Vagina (tissue), 2 donors: Measurements from ENCODE around the gene NXPH3. TPM values are rescaled to one million over a fixed set of nuclear protein-coding genes. Genes with fewer than 3 reads are reported as not detected.
"Not testable (repeated sequence)": the region's sequence is repeated elsewhere in the genome, so short reads cannot be mapped to it uniquely, and the experiment has no call there.

Source experiments
- DNase-seq, 2 donors: peaks; one replicate each; pipeline ENCODE4 v3.0.0-alpha.2; 2017; ENCODE audit errors: extremely low spot score in 2 of 2
- H3K27ac ChIP-seq: fragments of 200-600 bp; sonication (generic); one replicate; pipeline ENCODE4 v1.5.1; 2019
- H3K27me3 ChIP-seq: fragments of 200-600 bp; sonication (generic); one replicate; pipeline ENCODE4 v1.5.1; 2019
- H3K36me3 ChIP-seq, 2 donors: fragments of 200-600 bp; sonication (generic); one replicate each; pipeline ENCODE4 v1.5.1; 2017 to 2019
- H3K4me1 ChIP-seq: fragments of 200-600 bp; sonication (generic); one replicate; pipeline ENCODE4 v1.5.1; 2019
- H3K4me3 ChIP-seq, 2 donors: fragments of 200-600 bp; sonication (generic); 1 replicate in 1 of 2; 2 replicates in 1 of 2; pipeline ENCODE4 v1.5.1; 2016 to 2019
- H3K9me3 ChIP-seq: fragments of 200-600 bp; sonication (generic); one replicate; pipeline ENCODE4 v1.5.1; 2019
- POLR2A ChIP-seq, 2 donors: fragments of 450-650 bp; IDR thresholded peaks; one replicate each; pipeline ENCODE4 v1.6.1; 2017; ENCODE audit warnings: antibody characterized with exemption in 2 of 2, mild to moderate bottlenecking in 2 of 2, moderate library complexity in 2 of 2
- POLR2AphosphoS5 ChIP-seq, 2 donors: sonication (generic); formaldehyde crosslinking; IDR thresholded peaks; one replicate each; pipeline ENCODE4 v1.9.0; 2017; ENCODE audit warnings: antibody characterized with exemption in 2 of 2, mild to moderate bottlenecking in 2 of 2, low read depth in 1 of 2; ENCODE audit not compliant: insufficient read depth in 1 of 2
- intact Hi-C: fragments of 100-400 bp; cut with DNase I; formaldehyde crosslinking; loops from one replicate; pipeline ENCODE4 v1.15.1; 2023
- total RNA-seq: library from RNA; depleted of rRNA; stranded (reverse); fragments of >200 nt; gene quantifications from one replicate; pipeline ENCODE4 v1.2.3, GENCODE V29; 2016
- TF ChIP-seq, protein P1 (sequence below), 3 experiments: fragments of 450-650 bp in 2 of 3; fragments of 200-600 bp in 1 of 3; sonication (generic) in 1 of 3; IDR thresholded peaks; one replicate each; pipeline ENCODE4 v1.5.1; 2017 to 2019; ENCODE audit warnings: antibody characterized with exemption in 3 of 3, mild to moderate bottlenecking in 2 of 3, moderate library complexity in 2 of 3

NXPH3 gene
- total RNA-seq, 1 donor from 2014 or later: 18.4 TPM

DNA sequence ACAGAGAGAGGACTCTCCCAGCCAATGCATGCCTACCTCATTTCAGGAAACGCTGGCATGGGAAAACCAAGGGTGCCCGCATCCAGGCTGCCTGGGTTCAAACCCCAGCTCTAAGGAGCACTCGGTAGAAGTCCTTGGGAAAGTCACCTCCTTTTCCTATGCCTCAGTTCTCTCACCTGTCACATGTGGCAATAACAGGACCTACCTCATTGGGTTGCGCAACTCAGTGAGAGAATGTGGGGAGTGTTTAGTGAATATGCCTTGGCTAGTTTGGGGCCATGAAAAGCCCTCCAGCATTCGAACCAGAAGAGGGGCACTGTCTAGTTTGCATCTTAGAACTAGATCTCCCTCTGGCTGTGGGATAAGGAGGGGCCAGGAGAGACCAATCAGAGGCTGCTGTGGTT is 9.0 kb upstream of the NXPH3 start:
- Histone ChIP-seq H3K9me3 (no peaks in the 10 kb centered on the region), H3K4me3 (no peak overlapping the region), H3K27ac (peak overlapping the region; percentile 4), H3K36me3 (no peaks in the 10 kb centered on the region), H3K4me1 (peaks cover 34% of the 10 kb centered on the region), H3K27me3 (no peaks in the 10 kb centered on the region)
- intact Hi-C loops: loop anchor here (5.0 kb wide), 1 partner anchor 216 kb away; no protein-coding TSS in a partner anchor
- TF ChIP-seq POLR2AphosphoS5 (IDR thresholded peaks at IDR 0.05; ENCODE audit: insufficient read depth in 1 of 2, low read depth in 1 of 2) (no peak), POLR2A (IDR thresholded peaks at IDR 0.05) (no peak)
- TF ChIP-seq, protein P1, sequence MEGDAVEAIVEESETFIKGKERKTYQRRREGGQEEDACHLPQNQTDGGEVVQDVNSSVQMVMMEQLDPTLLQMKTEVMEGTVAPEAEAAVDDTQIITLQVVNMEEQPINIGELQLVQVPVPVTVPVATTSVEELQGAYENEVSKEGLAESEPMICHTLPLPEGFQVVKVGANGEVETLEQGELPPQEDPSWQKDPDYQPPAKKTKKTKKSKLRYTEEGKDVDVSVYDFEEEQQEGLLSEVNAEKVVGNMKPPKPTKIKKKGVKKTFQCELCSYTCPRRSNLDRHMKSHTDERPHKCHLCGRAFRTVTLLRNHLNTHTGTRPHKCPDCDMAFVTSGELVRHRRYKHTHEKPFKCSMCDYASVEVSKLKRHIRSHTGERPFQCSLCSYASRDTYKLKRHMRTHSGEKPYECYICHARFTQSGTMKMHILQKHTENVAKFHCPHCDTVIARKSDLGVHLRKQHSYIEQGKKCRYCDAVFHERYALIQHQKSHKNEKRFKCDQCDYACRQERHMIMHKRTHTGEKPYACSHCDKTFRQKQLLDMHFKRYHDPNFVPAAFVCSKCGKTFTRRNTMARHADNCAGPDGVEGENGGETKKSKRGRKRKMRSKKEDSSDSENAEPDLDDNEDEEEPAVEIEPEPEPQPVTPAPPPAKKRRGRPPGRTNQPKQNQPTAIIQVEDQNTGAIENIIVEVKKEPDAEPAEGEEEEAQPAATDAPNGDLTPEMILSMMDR (IDR thresholded peaks at IDR 0.05): no peak
- DNase-seq: no peak

DNA sequence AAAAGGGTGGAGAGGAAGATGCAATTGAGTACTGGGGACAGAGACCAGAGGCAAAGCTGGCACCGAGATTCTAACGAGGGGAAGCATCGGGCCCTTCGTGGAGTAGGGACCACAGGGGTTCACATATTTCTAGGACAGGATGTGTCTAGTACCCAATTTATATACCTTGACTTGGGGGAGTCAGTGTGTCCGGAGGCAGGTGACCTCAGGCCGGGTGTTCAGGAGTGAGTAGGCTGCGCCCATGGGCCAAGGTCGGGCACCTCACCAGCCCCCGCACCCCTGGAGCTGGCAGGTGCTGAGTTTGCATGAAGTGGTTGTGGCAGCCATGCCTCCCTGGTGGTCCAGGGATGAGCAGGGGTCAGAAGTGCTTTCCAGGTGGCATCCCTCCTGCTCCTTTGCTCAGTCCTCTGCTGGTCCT is 8.6 kb upstream of the NXPH3 start:
- H3K4me1 ChIP-seq: peaks cover 34% of the 10 kb centered on the region
- no peak for DNase-seq
- intact Hi-C loops: loop anchor here (5.0 kb wide), 1 partner anchor 215 kb away; no protein-coding TSS in a partner anchor

DNA sequence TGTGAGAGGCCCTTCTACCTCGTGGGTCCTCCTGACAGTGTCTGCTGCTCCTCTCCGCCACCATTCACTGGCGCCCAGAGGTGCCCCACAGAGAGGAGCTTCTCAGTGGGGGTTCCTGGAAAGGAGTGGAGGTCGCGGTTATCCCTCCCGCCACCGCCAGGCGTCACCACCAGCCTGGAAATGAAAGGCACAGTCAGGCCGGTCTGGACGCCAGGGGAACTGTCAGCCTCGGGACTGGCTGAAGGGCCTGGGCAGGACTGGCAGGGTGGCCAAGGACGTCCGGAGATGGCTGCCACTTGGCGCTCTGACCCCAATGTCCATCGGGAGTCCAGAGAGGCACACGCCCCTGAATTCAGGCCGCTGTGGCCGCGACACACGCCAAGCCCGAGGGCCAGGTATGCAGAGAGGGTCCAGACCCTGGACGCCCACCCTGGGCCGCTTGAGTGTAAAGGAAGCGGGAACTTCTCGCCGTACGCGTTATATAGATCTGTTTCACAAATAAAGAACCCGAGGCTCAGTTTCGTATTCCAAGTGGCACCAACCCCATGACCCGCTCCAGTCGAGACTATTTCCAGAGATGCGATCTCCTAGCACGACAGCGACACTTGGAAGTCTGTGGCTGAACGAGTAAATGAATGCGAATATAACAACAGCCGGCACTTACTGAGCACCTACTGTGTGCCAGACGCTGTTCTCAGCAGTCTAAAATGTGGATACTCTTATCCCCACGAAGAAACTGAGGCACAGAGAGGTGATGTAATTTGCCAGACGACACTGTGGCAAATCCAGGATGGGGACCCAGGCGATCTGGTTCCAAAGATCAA is 7.6 kb upstream of the NXPH3 start:
- intact Hi-C loops: loop anchor here (1.0 to 5.0 kb wide), 2 partner anchors 127 to 214 kb away; no protein-coding TSS in a partner anchor
- Histone ChIP-seq H3K4me1 (peaks cover 34% of the 10 kb centered on the region), H3K4me3 (peak overlapping the region; percentile 41 to 48)

More for the DNA sequence above, 8.6 kb upstream of the NXPH3 start:
- TF ChIP-seq, protein P1 (IDR thresholded peaks at IDR 0.05): no peak
- TF ChIP-seq POLR2AphosphoS5 (IDR thresholded peaks at IDR 0.05; ENCODE audit: insufficient read depth in 1 of 2, low read depth in 1 of 2) (no peak), POLR2A (IDR thresholded peaks at IDR 0.05) (no peak)
- no peaks in the 10 kb centered on the region for H3K27me3 ChIP-seq
- H3K9me3 ChIP-seq: no peaks in the 10 kb centered on the region
- H3K36me3 ChIP-seq: no peaks in the 10 kb centered on the region
- H3K27ac ChIP-seq: peak overlapping the region; percentile 4
- no peak overlapping the region for H3K4me3 ChIP-seq

DNA sequence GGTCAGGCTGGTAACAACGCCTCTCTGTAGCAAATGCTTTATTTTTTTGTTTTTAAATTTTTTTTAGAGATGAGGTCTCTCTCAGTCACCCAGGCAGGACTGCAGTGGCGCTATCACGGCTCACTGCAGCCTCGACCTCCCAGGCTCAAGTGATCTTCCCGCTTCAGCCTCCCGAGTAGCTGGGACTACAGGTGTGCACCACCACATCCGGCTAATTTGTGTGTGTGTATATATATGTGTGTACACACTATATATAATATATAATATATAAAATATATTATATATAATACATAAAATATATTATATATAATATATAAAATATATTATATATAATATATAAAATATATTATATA is 7.0 kb upstream of the NXPH3 start:
- not testable (repeated sequence) for DNase-seq, H3K27me3 ChIP-seq, H3K4me3 ChIP-seq, H3K36me3 ChIP-seq, H3K9me3 ChIP-seq
- intact Hi-C loops: loop anchor here (1.0 to 5.0 kb wide), 2 partner anchors 127 to 214 kb away; no protein-coding TSS in a partner anchor
- Histone ChIP-seq H3K4me1 (peaks cover 34% of the 10 kb centered on the region), H3K27ac (peak overlapping the region; percentile 61)

More for the DNA sequence above, 7.6 kb upstream of the NXPH3 start:
- Histone ChIP-seq H3K27ac (peak overlapping the region; percentile 61), H3K36me3 (no peaks in the 10 kb centered on the region), H3K9me3 (no peaks in the 10 kb centered on the region), H3K27me3 (no peaks in the 10 kb centered on the region)
- DNase-seq: no peak
- peak; percentile 10 to 59 for TF ChIP-seq POLR2AphosphoS5 (IDR thresholded peaks at IDR 0.05; ENCODE audit: insufficient read depth in 1 of 2, low read depth in 1 of 2)
- TF ChIP-seq, protein P1 (IDR thresholded peaks at IDR 0.05): peak; percentile 97 to 99 (median 97)
- TF ChIP-seq POLR2A (IDR thresholded peaks at IDR 0.05): no peak

DNA sequence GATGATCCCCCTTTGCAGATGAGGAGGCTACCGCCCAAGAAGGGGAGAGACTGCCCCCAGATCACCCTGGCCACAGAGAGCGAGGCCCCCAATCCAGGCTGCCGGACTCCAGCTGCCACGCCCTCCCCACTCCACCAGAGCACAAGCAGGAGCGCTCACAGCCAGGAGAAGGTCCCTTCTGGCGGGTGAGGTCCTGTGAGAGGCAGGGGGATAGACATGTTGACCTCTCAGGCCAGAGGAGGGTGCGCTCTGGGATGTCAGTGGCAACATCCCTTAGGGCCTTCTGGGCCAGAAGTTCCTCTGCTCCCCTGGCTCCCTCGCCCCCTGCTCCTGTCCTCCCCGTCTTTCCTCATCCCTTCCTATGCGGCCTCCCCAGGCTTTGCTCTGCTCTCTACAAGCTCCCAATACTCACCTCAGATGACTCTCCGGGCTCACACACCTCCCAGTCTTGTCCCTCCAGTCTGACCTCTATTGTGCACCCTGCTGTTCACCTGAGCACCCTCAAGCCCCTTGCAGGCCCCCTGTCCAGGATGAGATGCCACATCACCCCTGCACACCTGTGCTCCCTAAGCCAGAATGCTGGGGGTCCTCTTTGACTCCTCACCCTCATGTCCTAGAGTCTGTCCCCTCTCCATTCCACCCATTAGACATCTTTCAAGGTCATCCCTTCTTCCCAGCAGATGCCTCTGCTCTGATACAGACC is 5.0 kb upstream of the NXPH3 start:
- no peak overlapping the region for H3K4me3 ChIP-seq
- H3K4me1 ChIP-seq: peaks cover 45% of the 10 kb centered on the region
- peak overlapping the region; percentile 80 for H3K27ac ChIP-seq
- TF ChIP-seq POLR2A (IDR thresholded peaks at IDR 0.05) (no peak), POLR2AphosphoS5 (IDR thresholded peaks at IDR 0.05; ENCODE audit: insufficient read depth in 1 of 2, low read depth in 1 of 2) (no peak)
- TF ChIP-seq, protein P1 (IDR thresholded peaks at IDR 0.05): no peak
- no peaks in the 10 kb centered on the region for H3K9me3 ChIP-seq
- DNase-seq: no peak
- intact Hi-C loops: loop anchor here (10.0 kb wide), 1 partner anchor 284 kb away; no protein-coding TSS in a partner anchor
- H3K27me3 ChIP-seq: no peaks in the 10 kb centered on the region
- H3K36me3 ChIP-seq: no peaks in the 10 kb centered on the region
